Heart right ventricle (tissue), 16 donors: ENCODE measurements around the gene CD274. TPM values are rescaled to one million over a fixed set of nuclear protein-coding genes. Genes with fewer than 3 reads are reported as not detected.
A peak's percentile ranks its signal among the peaks of the same experiment; 100 is the strongest.

Source experiments
- ATAC-seq, 8 donors: fragments of 200-7000 bp; cut with Tn5 transposase; one replicate each; pipeline ENCODE4 v1.9.1; 2020; ENCODE audit warnings: mild to moderate bottlenecking in 8 of 8, moderate library complexity in 8 of 8, moderate number of reproducible peaks in 1 of 8
- DNase-seq, 2 donors: peaks; one replicate each; pipeline ENCODE4 v3.0.0-alpha.2; 2020
- H3K27ac ChIP-seq, 10 donors: fragments of 200-600 bp; sonication (generic) in 2 of 10; one replicate each; pipeline versions ENCODE4 v1.5.0 to v1.8.0; 2020 to 2022; ENCODE audit warnings: mild to moderate bottlenecking in 3 of 10
- H3K27me3 ChIP-seq, 7 donors: fragments of 200-600 bp; one replicate each; pipeline ENCODE4 v1.8.0; 2021 to 2022; ENCODE audit warnings: mild to moderate bottlenecking in 2 of 7
- H3K36me3 ChIP-seq, 9 donors: fragments of 200-600 bp; sonication (generic) in 1 of 9; one replicate each; pipeline versions ENCODE4 v1.5.0 to v1.8.0; 2020 to 2022; ENCODE audit warnings: mild to moderate bottlenecking in 2 of 9
- H3K4me1 ChIP-seq, 9 donors: fragments of 200-600 bp; sonication (generic) in 1 of 9; one replicate each; pipeline versions ENCODE4 v1.5.0 to v1.8.0; 2020 to 2022; ENCODE audit warnings: mild to moderate bottlenecking in 4 of 9
- H3K4me3 ChIP-seq, 10 donors: fragments of 200-600 bp; sonication (generic) in 2 of 10; one replicate each; pipeline versions ENCODE4 v1.5.0 to v1.8.0; 2020 to 2022; ENCODE audit warnings: mild to moderate bottlenecking in 7 of 10, moderate library complexity in 2 of 10
- H3K9me3 ChIP-seq, 11 donors: fragments of 200-600 bp in 10 of 11; sonication (generic) in 2 of 11; one replicate each; pipeline versions ENCODE4 v1.5.0 to v1.8.0; 2013 to 2022; ENCODE audit warnings: mild to moderate bottlenecking in 2 of 11, control low read depth in 1 of 11, moderate library complexity in 1 of 11
- WGBS, 2 donors: extraction: QIAGEN DNeasy Blood & Tissue Kit; methylation state at CpG; one replicate each; pipeline ENCODE4 v1.1.7; 2013; ENCODE audit warnings: inconsistent platforms in 1 of 2; 5-methylcytosine and 5-hydroxymethylcytosine counted together
- intact Hi-C, 10 donors: fragments of 100-400 bp; cut with DNase I; formaldehyde crosslinking; loops; one replicate each; pipeline versions ENCODE4 v1.11.1 to v1.14.2; 2022
- polyA plus RNA-seq, 2 donors: library from polyadenylated mRNA; stranded (reverse); fragments of 200-250 nt; gene quantifications; one replicate each; pipeline ENCODE4 v1.2.3, GENCODE V29; 2013
- total RNA-seq, 10 donors: library from RNA; stranded (reverse); fragmentation: NEBNext Ultra II Directional in 3 of 10; extraction: Animal tissue kit (Norgen Biotek cat#: 25700) in 3 of 10; gene quantifications; one replicate each; pipeline versions ENCODE4 v1.2.1 to v1.2.4, GENCODE V29; 2021 to 2023
- TF ChIP-seq, protein P1 (sequence below), 9 donors: fragments of 200-600 bp; sonication (generic) in 2 of 9; IDR thresholded peaks; one replicate each; pipeline versions ENCODE4 v1.5.0 to v1.8.0; 2021 to 2022; ENCODE audit warnings: antibody characterized with exemption in 9 of 9, mild to moderate bottlenecking in 5 of 9, moderate library complexity in 1 of 9
- donor health status: Arrhythmogenic right ventricular cardiomyopathy.
- donor health status: ischemic (EF 13 %, LVEDD 7.1; RV severe dilation, severe dysfunction).
- donor health status: healthy with polysubstance abuse.
- donor health status: DM: no; HTN: yes; CAD: no.
- donor health status: DM: no; HTN: no; CAD: no.
- donor health status: ischemic (EF 25% LVEDD 6.9; RV normal size, moderate dysfunction).
- donor health status: ischemic (EF 25% LVEDD 5.7; RV mildly dilated, moderate dysfunction).
- donor health status: healthy.
- donor health status: DM: yes; HTN: yes; CAD: no.
- donor health status: Ischemic cardiomyopathy.
- donor health status: ischemic (EF 35%, LVEDD 5.7; RV mildly dilated, moderate dysfunction).
- donor health status: nonischemic (EF 11% LVEDD 7.7; RV severe dilation, severe dysfunction).
- donor health status: DM: yes; HTN: yes; CAD: no.
- donor health status: PGD.
- donor health status: ischemic (EF 29% LVEDD 5.4; RV normal size, mild dysfunction).
- donor health status: nonischemic (EF 23%, LVEDD 6.1; RV moderate dilation, normal function).

CD274 gene
- total and polyA plus RNA-seq, 12 donors = 4.5 to 44.0 (median 13.5) TPM

DNA sequence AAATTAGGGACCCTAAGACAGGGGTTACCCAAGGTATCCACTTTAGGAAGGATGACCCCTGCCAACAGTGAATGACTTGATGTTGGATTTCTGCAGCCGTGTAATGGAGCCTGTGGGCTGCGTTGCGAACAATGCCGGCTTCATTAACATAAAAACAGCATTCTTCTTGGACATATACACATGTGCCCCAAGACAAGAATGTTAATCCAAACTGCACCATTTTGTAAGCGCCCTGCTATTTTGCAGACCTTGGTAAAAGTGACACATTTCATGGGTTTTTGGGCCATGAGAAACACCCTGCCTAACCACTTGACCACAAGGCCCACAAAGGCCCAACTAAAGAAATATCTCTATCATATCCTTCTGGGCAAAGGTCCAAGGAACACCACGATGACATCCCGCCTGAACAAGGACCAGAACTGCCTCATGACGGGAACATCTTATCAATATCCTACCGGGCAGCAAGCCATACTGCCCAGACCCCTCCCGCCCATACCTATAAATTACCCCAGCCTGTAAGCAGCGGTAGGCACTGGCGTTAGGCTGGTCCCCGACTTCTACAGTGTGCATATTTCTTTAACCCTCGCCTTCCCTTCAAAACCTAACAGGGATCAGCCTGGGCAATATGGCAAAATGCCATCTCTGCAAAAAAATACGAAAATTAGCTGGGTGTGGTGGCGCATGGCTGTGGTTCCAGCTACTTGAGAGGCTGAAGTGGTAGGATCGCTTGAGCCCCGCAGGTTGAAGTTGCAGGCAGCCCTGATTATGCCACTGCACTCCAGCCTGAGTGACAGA lies 50.3 kb downstream of the CD274 start:
- TF ChIP-seq, protein P1, sequence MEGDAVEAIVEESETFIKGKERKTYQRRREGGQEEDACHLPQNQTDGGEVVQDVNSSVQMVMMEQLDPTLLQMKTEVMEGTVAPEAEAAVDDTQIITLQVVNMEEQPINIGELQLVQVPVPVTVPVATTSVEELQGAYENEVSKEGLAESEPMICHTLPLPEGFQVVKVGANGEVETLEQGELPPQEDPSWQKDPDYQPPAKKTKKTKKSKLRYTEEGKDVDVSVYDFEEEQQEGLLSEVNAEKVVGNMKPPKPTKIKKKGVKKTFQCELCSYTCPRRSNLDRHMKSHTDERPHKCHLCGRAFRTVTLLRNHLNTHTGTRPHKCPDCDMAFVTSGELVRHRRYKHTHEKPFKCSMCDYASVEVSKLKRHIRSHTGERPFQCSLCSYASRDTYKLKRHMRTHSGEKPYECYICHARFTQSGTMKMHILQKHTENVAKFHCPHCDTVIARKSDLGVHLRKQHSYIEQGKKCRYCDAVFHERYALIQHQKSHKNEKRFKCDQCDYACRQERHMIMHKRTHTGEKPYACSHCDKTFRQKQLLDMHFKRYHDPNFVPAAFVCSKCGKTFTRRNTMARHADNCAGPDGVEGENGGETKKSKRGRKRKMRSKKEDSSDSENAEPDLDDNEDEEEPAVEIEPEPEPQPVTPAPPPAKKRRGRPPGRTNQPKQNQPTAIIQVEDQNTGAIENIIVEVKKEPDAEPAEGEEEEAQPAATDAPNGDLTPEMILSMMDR (IDR thresholded peaks at IDR 0.05) = no peak
- Histone ChIP-seq H3K27ac (peak overlapping the region; percentile 71 to 90 (median 82)), H3K9me3 (peaks cover 0 to 18% (median 0%) of the 10 kb centered on the region in 11 donors), H3K4me1 (peaks cover 7 to 36% (median 29%) of the 10 kb centered on the region in 9 donors), H3K36me3 (no peaks in the 10 kb centered on the region), H3K4me3 (no peak overlapping the region), H3K27me3 (no peaks in the 10 kb centered on the region)
- WGBS, 2 donors = 20 to 24% methylated on average over 18 of the region's 18 CpGs
- peak; percentile 59 to 84 for DNase-seq
- intact Hi-C loops = loop anchor here in 4 of 10 donors (2.0 to 5.0 kb wide), 6 partner anchors 43 to 82 kb away; partner anchors contain the start of gene CD274 (in 2 of the 4)
- peak; percentile 66 to 94 (median 88) for ATAC-seq

DNA sequence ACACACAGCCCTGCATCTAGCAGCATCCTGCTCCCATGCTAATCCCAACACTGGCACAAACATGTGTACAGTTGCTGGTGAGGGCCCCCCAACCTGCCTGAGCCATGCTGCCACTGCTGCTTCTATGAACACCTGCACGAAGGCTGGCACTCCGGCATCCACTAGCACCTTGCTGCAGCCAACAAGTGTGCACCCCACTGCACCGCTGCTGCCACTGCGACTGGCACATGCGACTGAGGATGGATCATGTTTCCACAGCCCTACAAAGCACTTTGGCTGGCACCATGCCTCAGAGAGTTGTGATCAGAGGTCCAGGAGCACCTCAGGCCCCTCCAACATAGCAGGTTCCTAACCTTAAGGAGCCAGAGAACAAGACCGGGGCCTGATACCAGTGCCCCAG lies 52.2 kb downstream of the CD274 start:
- DNase-seq = no peak

DNA sequence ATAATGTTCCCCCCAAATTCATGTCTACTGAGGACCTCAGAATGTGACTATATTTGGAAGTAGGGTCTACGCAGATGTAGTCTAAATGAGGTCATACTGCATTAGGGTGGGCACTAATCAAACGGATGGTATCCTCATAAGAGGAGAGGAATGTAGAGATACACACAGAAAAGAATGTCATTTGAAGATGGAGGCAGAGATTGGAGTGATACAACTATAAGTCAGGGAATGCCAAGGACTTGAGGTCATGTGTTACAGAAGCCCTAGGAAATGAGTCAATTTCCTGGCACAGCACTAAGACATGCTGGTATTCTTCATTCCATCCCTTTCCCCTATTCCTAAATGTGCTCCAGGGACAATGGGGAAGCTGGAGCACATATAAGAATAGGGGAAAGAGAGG lies 59.2 kb downstream of the CD274 start:
- Histone ChIP-seq H3K27me3 (no peaks in the 10 kb centered on the region), H3K9me3 (peaks cover 0 to 5% (median 0%) of the 10 kb centered on the region in 11 donors), H3K4me3 (peak overlapping the region in 1 of 10 donors; percentile 50), H3K4me1 (peaks cover 0 to 61% (median 39%) of the 10 kb centered on the region in 9 donors), H3K27ac (peak overlapping the region in 9 of 10 donors; percentile 62 to 85 (median 76)), H3K36me3 (no peaks in the 10 kb centered on the region)
- WGBS, 2 donors = 41 to 44% methylated on average over 2 of the region's 2 CpGs
- DNase-seq (no peak), ATAC-seq (peak in 5 of 8 donors; percentile 37 to 76 (median 45))
- intact Hi-C loops = loop anchor here in 1 of 10 donors (5.0 kb wide), 1 partner anchor 57 kb away; the partner anchor contains the start of gene CD274
- TF ChIP-seq, protein P1 (IDR thresholded peaks at IDR 0.05) = no peak

More for the DNA sequence above, 52.2 kb downstream of the CD274 start:
- intact Hi-C loops = loop anchor here in 3 of 10 donors (5.0 kb wide), 4 partner anchors 45 to 80 kb away; partner anchors contain the start of gene CD274 (in 1 of the 3)
- Histone ChIP-seq H3K27ac (no peak overlapping the region), H3K36me3 (no peaks in the 10 kb centered on the region), H3K9me3 (peaks cover 0 to 18% (median 0%) of the 10 kb centered on the region in 11 donors), H3K4me1 (peaks cover 7 to 36% (median 29%) of the 10 kb centered on the region in 9 donors), H3K27me3 (no peaks in the 10 kb centered on the region), H3K4me3 (no peak overlapping the region)
- ATAC-seq = peak in 1 of 8 donors; percentile 16
- 56 to 66% methylated on average over 6 of the region's 6 CpGs for WGBS, 2 donors
- TF ChIP-seq, protein P1 (IDR thresholded peaks at IDR 0.05) = no peak

DNA sequence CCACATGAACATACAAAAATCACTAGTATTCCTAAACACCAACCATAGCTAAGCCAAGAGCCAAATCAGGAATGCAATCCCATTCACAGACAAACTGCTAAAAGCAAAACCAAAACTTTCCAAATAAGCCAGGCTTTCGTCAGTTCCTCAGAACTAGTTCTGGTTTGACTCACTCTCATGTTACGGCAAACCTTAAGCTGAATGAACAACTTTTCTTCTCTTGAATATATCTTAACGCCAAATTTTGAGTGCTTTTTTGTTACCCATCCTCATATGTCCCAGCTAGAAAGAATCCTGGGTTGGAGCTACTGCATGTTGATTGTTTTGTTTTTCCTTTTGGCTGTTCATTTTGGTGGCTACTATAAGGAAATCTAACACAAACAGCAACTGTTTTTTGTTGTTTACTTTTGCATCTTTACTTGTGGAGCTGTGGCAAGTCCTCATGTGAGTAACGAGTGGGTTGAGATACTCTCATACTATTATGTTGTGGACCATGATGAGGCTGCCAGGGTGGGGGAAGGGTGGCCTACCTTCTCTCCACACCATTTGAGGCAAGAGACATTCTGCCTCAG lies 60.1 kb downstream of the CD274 start, which contains the start of gene PDCD1LG2:
Gene PDCD1LG2, plus strand, starts transcription at position 172 of the 572 bp plus-strand sequence. CDS start 12,016 bp downstream, outside the sequence.
- DNase-seq = no peak
- peak within 1 kb of the TSS in 9 of 10 donors; percentile 0 to 51 (median 47) for H3K4me3 ChIP-seq
- intact Hi-C loops = loop anchor here in 2 of 10 donors (10.0 kb wide), 2 partner anchors 56 to 64 kb away; partner anchors contain the start of gene CD274 (in 1 of the 2)
- H3K27ac ChIP-seq = peak within 1 kb of the TSS; percentile 24 to 85 (median 74)
- 30 to 44% methylated on average over 4 of the region's 4 CpGs for WGBS, 2 donors
- no peaks in the 10 kb centered on the region for H3K36me3 ChIP-seq
- ATAC-seq = peak in 7 of 8 donors; percentile 28 to 75 (median 59)
- H3K4me1 ChIP-seq = peaks cover 0 to 68% (median 40%) of the 10 kb centered on the region in 9 donors
- H3K9me3 ChIP-seq = no peaks in the 10 kb centered on the region
- TF ChIP-seq, protein P1 (IDR thresholded peaks at IDR 0.05) = no peak
- no peaks in the 10 kb centered on the region for H3K27me3 ChIP-seq
